Cardiac fibroblast (primary cell): ENCODE data around the gene MAPK10.

Experiments
- DNase-seq, 2 donors: peaks; one replicate each; pipeline versions ENCODE4 v3.0.0 to v3.0.0-alpha.2; 2010; ENCODE audit warnings: low read depth in 2 of 2
- H3K4me3 ChIP-seq, 2 donors: replicated peaks in 1 of 2; 1 replicate in 1 of 2; 2 replicates in 1 of 2; pipeline ENCODE4 v1.5.1; 2011; ENCODE audit warnings: low read depth in 2 of 2, low read length in 2 of 2, mild to moderate bottlenecking in 2 of 2, moderate library complexity in 1 of 2
- CTCF ChIP-seq: IDR thresholded peaks from one replicate; pipeline ENCODE4 v1.5.1; 2011; ENCODE audit warnings: low read depth, mild to moderate bottlenecking, low read length, inconsistent platforms

The MAPK10 gene

GRCh38 chr4:86367577-86367976 is 7.7 kb upstream of the MAPK10 start:
- no peak overlapping the region for H3K4me3 ChIP-seq
- TF ChIP-seq CTCF, result no peak
- peak; percentile 57 to 87 for DNase-seq

GRCh38 chr4:86366920-86367319 is 7.1 kb upstream of the MAPK10 start:
- no peak for TF ChIP-seq CTCF
- no peak overlapping the region for H3K4me3 ChIP-seq
- no peak for DNase-seq

GRCh38 chr4:86362510-86362909 is 2.7 kb upstream of the MAPK10 start:
- H3K4me3 ChIP-seq, result no peak overlapping the region
- no peak for TF ChIP-seq CTCF
- no peak for DNase-seq

DNA sequence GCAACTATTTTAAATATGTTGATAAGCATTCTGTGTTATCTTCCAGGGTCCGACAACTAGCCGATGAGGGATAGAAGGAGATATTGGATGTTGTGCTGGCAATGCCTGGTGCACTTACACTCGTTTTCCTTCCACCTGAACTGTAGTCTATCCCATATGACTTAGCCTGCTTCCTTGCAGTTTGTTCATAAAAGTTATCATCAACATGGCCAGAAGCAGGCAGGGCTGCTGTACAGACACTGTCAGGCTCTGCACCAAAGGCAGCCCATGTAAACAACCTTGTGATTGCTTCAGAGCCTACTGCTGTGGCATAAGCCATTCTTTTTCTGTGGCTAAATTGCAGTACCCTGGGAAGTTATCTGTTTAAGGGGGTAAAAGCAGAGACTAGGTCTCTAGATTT is 1.6 kb downstream of the MAPK10 start:
- peak; percentile 16 to 39 for DNase-seq
- H3K4me3 ChIP-seq, result no peak overlapping the region
- TF ChIP-seq CTCF, result no peak

- no peak for DNase-seq
- TF ChIP-seq CTCF, result no peak
- H3K4me3 ChIP-seq, result no peak overlapping the region
Observed at GRCh38 chr4:86357608-86358007, 2.2 kb downstream of the MAPK10 start.

GRCh38 chr4:86356425-86357210 is 3.2 kb downstream of the MAPK10 start:
- TF ChIP-seq CTCF, result no peak
- no peak overlapping the region for H3K4me3 ChIP-seq
- DNase-seq, result no peak

DNA sequence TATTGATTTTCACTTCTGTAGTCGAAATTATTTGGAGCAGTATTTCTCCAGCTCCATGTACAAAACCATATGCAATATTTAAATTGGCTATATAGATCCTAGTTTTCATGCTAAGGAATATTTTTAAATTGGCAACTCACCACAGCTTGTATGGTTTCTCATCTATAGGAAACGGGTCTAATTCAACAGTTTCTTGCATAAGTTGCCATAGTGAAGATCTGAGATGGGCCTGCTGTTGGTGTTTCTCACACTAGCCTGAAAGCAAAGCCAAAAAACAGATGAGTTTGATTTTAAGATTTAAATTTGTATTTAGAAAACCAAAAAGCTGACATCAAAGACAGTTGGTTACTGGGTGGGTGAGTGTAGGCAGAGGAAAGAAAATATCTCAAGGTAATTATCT is 5.5 kb downstream of the MAPK10 start:
- H3K4me3 ChIP-seq, result no peak overlapping the region
- DNase-seq, result no peak
- TF ChIP-seq CTCF, result no peak
